Measurements from ENCODE around the gene RICTOR.
"Not testable (repeated sequence)": the region's sequence is repeated elsewhere in the genome, so short reads cannot be mapped to it uniquely, and the experiment has no call there.

RICTOR gene

GRCh38 chr5:39006650-39007049 lies 67.5 kb downstream of the RICTOR start:
- no peak for DNase-seq (ENCODE audit: low read depth in 2 of 2)

- DNase-seq (ENCODE audit: low read depth in 2 of 2): no peak
Observed at GRCh38 chr5:39005566-39006232, 68.5 kb downstream of the RICTOR start.

GRCh38 chr5:39001683-39002082 lies 72.5 kb downstream of the RICTOR start:
- DNase-seq (ENCODE audit: low read depth in 2 of 2): no peak

GRCh38 chr5:38999037-38999436 lies 75.2 kb downstream of the RICTOR start:
- DNase-seq (ENCODE audit: low read depth in 2 of 2): no peak

- no peak for DNase-seq (ENCODE audit: low read depth in 2 of 2)
Observed at GRCh38 chr5:38997591-38997990, 76.6 kb downstream of the RICTOR start.

GRCh38 chr5:38996123-38996522 lies 78.1 kb downstream of the RICTOR start:
- no peak for DNase-seq (ENCODE audit: low read depth in 2 of 2)

- DNase-seq (ENCODE audit: low read depth in 2 of 2): no peak
Observed at GRCh38 chr5:38994324-38994927, 79.8 kb downstream of the RICTOR start.

- DNase-seq (ENCODE audit: low read depth in 2 of 2): not testable (repeated sequence)
Observed at GRCh38 chr5:38989974-38990719, 84.1 kb downstream of the RICTOR start.

- DNase-seq (ENCODE audit: low read depth in 2 of 2): no peak
Observed at GRCh38 chr5:38985909-38986452, 88.2 kb downstream of the RICTOR start.

- DNase-seq (ENCODE audit: low read depth in 2 of 2): no peak
Observed at GRCh38 chr5:38979535-38979934, 94.7 kb downstream of the RICTOR start.

- no peak for DNase-seq (ENCODE audit: low read depth in 2 of 2)
Observed at GRCh38 chr5:38978036-38978435, 96.2 kb downstream of the RICTOR start.

- no peak for DNase-seq (ENCODE audit: low read depth in 2 of 2)
Observed at GRCh38 chr5:38968665-38969064, 105.5 kb downstream of the RICTOR start.

GRCh38 chr5:38961691-38962090 lies 112.5 kb downstream of the RICTOR start:
- DNase-seq (ENCODE audit: low read depth in 2 of 2): no peak

GRCh38 chr5:38953426-38954012 lies 120.7 kb downstream of the RICTOR start:
- no peak for DNase-seq (ENCODE audit: low read depth in 2 of 2)

GRCh38 chr5:38948501-38948900 lies 125.7 kb downstream of the RICTOR start:
- no peak for DNase-seq (ENCODE audit: low read depth in 2 of 2)

GRCh38 chr5:38944282-38944681 lies 129.9 kb downstream of the RICTOR start:
- DNase-seq (ENCODE audit: low read depth in 2 of 2): no peak

- DNase-seq (ENCODE audit: low read depth in 2 of 2): no peak
Observed at GRCh38 chr5:38941912-38942311, 132.3 kb downstream of the RICTOR start.

GRCh38 chr5:38940230-38940858 lies 133.9 kb downstream of the RICTOR start:
- no peak for DNase-seq (ENCODE audit: low read depth in 2 of 2)

- DNase-seq (ENCODE audit: low read depth in 2 of 2): no peak
Observed at GRCh38 chr5:38938973-38939372, 135.2 kb downstream of the RICTOR start.

- no peak for DNase-seq (ENCODE audit: low read depth in 2 of 2)
Observed at GRCh38 chr5:38938424-38938823, 135.8 kb downstream of the RICTOR start.

GRCh38 chr5:38936269-38936668 lies 137.9 kb downstream of the RICTOR start:
- no peak for DNase-seq (ENCODE audit: low read depth in 2 of 2)

- DNase-seq (ENCODE audit: low read depth in 2 of 2): no peak
Observed at GRCh38 chr5:38935437-38935836, 138.8 kb downstream of the RICTOR start.
